Testis (tissue), 2 donors: Measurements from ENCODE around the gene RACK1.

Experiments
- CTCF ChIP-seq, 3 experiments: fragments of 450-650 bp in 2 of 3; fragments of 200-600 bp in 1 of 3; sonication (generic) in 1 of 3; IDR thresholded peaks; one replicate each; pipeline ENCODE4 v1.5.1; 2016 to 2019; ENCODE audit warnings: antibody characterized with exemption in 3 of 3, mild to moderate bottlenecking in 2 of 3, moderate library complexity in 1 of 3
- POLR2A ChIP-seq: fragments of 450-650 bp; IDR thresholded peaks from one replicate; pipeline ENCODE4 v1.6.1; 2017; ENCODE audit warnings: antibody characterized with exemption, mild to moderate bottlenecking, moderate library complexity

- TF ChIP-seq POLR2A (no peak), CTCF (IDR thresholded peaks at IDR 0.05) (no peak)
Measured at GRCh38 chr5:181235689-181236366, 7.9 kb downstream of the RACK1 start.
